Limb (tissue), 2 donors: Measurements from ENCODE around the gene PIK3R5.

Source experiments
- DNase-seq, 2 donors: peaks; one replicate each; pipeline ENCODE4 v3.0.0-alpha.2; 2016; ENCODE audit errors: extremely low spot score in 2 of 2

Gene PIK3R5

GRCh38 chr17:8880466-8880865 lies 85.0 kb downstream of the PIK3R5 start:
- no peak for DNase-seq

GRCh38 chr17:8879410-8879809 lies 86.1 kb downstream of the PIK3R5 start:
- DNase-seq, result no peak

- DNase-seq, result no peak
Observed at GRCh38 chr17:8877984-8878383, 87.5 kb downstream of the PIK3R5 start.

- no peak for DNase-seq
Observed at GRCh38 chr17:8875957-8876356, 89.5 kb downstream of the PIK3R5 start.

- DNase-seq, result no peak
Observed at GRCh38 chr17:8875436-8875835, 90.1 kb downstream of the PIK3R5 start.

GRCh38 chr17:8873801-8874715 lies 91.4 kb downstream of the PIK3R5 start:
- no peak for DNase-seq

- peak in 1 of 2 donors; percentile 54 for DNase-seq
Observed at GRCh38 chr17:8872705-8873435, 92.6 kb downstream of the PIK3R5 start.

- no peak for DNase-seq
Observed at GRCh38 chr17:8872036-8872704, 93.3 kb downstream of the PIK3R5 start.

GRCh38 chr17:8871081-8871581 lies 94.4 kb downstream of the PIK3R5 start:
- DNase-seq, result no peak

- DNase-seq, result no peak
Observed at GRCh38 chr17:8870406-8871040, 95.0 kb downstream of the PIK3R5 start.

- no peak for DNase-seq
Observed at GRCh38 chr17:8869114-8869815, 96.2 kb downstream of the PIK3R5 start.

GRCh38 chr17:8868529-8868951 lies 97.0 kb downstream of the PIK3R5 start:
- no peak for DNase-seq

- no peak for DNase-seq
Observed at GRCh38 chr17:8868092-8868491, 97.4 kb downstream of the PIK3R5 start.

- no peak for DNase-seq
Observed at GRCh38 chr17:8867361-8867981, 98.0 kb downstream of the PIK3R5 start, which contains the start of gene PIK3R6. Gene PIK3R6 (minus strand): TSS chr17:8867674. CDS start chr17:8849794, 17,880 bp downstream.

GRCh38 chr17:8865811-8866210 lies 99.7 kb downstream of the PIK3R5 start:
- DNase-seq, result no peak

GRCh38 chr17:8865385-8865784 lies 100.1 kb downstream of the PIK3R5 start:
- no peak for DNase-seq

- no peak for DNase-seq
Observed at GRCh38 chr17:8862213-8863056, 103.1 kb downstream of the PIK3R5 start.

- DNase-seq, result no peak
Observed at GRCh38 chr17:8861495-8862181, 103.9 kb downstream of the PIK3R5 start.
